Adrenal gland (tissue), 12 donors: ENCODE data around the gene LY86. TPM values are rescaled to one million over a fixed set of nuclear protein-coding genes. Genes with fewer than 3 reads are reported as not detected.

Experiments
- DNase-seq, 7 donors: peaks; one replicate each; pipeline ENCODE4 v3.0.0-alpha.2; 2019 to 2020
- H3K27ac ChIP-seq, 5 donors: fragments of 200-600 bp; sonication (generic) in 4 of 5; 1 replicate in 3 of 5; 2 replicates in 2 of 5; pipeline versions ENCODE4 v1.5.1 to v1.8.0; 2016 to 2020; ENCODE audit warnings: mild to moderate bottlenecking in 1 of 5
- H3K27me3 ChIP-seq: fragments of 200-600 bp; 2 replicates; pipeline ENCODE4 v1.8.0; 2021
- H3K36me3 ChIP-seq, 2 donors: fragments of 200-600 bp; replicated peaks in 1 of 2; 1 replicate in 1 of 2; 2 replicates in 1 of 2; pipeline versions ENCODE4 v1.5.1 to v1.8.0; 2018 to 2022
- H3K4me1 ChIP-seq, 2 donors: fragments of 200-600 bp; replicated peaks in 1 of 2; 1 replicate in 1 of 2; 2 replicates in 1 of 2; pipeline versions ENCODE4 v1.5.1 to v1.8.0; 2018 to 2021
- H3K4me3 ChIP-seq, 4 donors: fragments of 200-600 bp; sonication (generic) in 3 of 4; one replicate each; pipeline ENCODE4 v1.5.1; 2016 to 2018
- H3K9me3 ChIP-seq, 3 donors: fragments of 200-600 bp; sonication (generic) in 1 of 3; replicated peaks in 1 of 3; 1 replicate in 2 of 3; 2 replicates in 1 of 3; pipeline versions ENCODE4 v1.5.1 to v1.8.0; 2016 to 2021
- CTCF ChIP-seq, 6 experiments: fragments of 450-650 bp in 4 of 6; fragments of 200-600 bp in 2 of 6; sonication (generic) in 1 of 6; IDR thresholded peaks; 1 replicate in 5 of 6; 2 replicates in 1 of 6; pipeline versions ENCODE4 v1.5.1 to v1.8.0; 2016 to 2021; ENCODE audit warnings: antibody characterized with exemption in 6 of 6, mild to moderate bottlenecking in 2 of 6, moderate library complexity in 1 of 6
- POLR2A ChIP-seq, 2 donors: fragments of 450-650 bp; IDR thresholded peaks; one replicate each; pipeline ENCODE4 v1.6.1; 2017; ENCODE audit warnings: antibody characterized with exemption in 2 of 2, mild to moderate bottlenecking in 2 of 2, moderate library complexity in 1 of 2
- WGBS, 4 donors: extraction: QIAGEN DNeasy Blood & Tissue Kit in 2 of 4; methylation state at CpG; one replicate each; pipeline versions ENCODE4 v1.1.5 to v1.1.7; 2013 to 2017; 5-methylcytosine and 5-hydroxymethylcytosine counted together
- intact Hi-C, 2 donors: fragments of 100-400 bp; cut with DNase I; formaldehyde crosslinking; loops; one replicate each; pipeline versions ENCODE4 v1.14.1 to v1.15.0; 2022 to 2023
- polyA plus RNA-seq, 3 donors: library from polyadenylated mRNA; stranded (reverse); fragments of 200-250 nt in 2 of 3; fragments of 350-450 nt in 1 of 3; fragmentation: Illumina TruSeq in 1 of 3; extraction: RNeasy Lipid Tissue Mini Kit (QIAGEN cat#74804) in 1 of 3; gene quantifications; one replicate each; pipeline ENCODE4 v1.2.3, GENCODE V29; 2013 to 2014
- total RNA-seq, 9 donors: library from RNA; depleted of rRNA in 4 of 9; stranded (reverse); fragments of >200 nt in 4 of 9; fragments of 120-200 nt in 1 of 9; fragmentation: NEBNext Ultra II Directional in 1 of 9; extraction: Animal tissue kit (Norgen Biotek cat#: 25700) in 1 of 9; gene quantifications; one replicate each; pipeline versions ENCODE4 v1.1.0 to v1.2.4, GENCODE V29; 2013 to 2023
- donor health status: healthy with polysubstance abuse.
- donor health status: Bipolar disorder and iron deficiency.
- donor health status: DM: yes; HTN: yes; CAD: no.
- donor health status: DM: no; HTN: no; CAD: no.
- donor health status: DM: no; HTN: no; CAD: no.
- donor health status: DM: yes; HTN: yes; CAD: no.

The LY86 gene
- total and polyA plus RNA-seq, 12 donors: 0.60 to 25.7 (median 7.1) TPM

DNA sequence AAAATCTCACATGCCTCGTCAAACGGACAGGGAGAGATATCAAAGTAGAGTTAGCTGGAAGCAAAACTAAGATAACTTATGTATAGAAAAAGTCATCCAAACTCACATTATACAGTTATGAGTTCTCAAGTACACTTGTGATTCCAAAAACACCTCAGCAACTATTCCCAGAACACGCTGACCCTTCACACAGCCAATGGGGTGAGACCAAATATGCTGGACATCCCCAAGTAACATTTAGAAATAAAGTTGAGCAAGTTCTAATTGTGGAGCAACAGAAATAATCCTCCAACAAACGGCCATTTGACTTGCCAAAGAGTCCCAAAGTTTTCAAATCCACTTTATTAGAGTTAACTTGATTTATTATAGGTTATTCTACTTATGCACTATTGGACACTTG lies 52.4 kb downstream of the LY86 start:
- Histone ChIP-seq H3K4me3 (no peak overlapping the region), H3K4me1 (no peaks in the 10 kb centered on the region), H3K9me3 (no peaks in the 10 kb centered on the region), H3K36me3 (no peaks in the 10 kb centered on the region), H3K27ac (no peak overlapping the region), H3K27me3 (no peaks in the 10 kb centered on the region)
- WGBS, 4 donors: 78 to 82% (median 82%) methylated on average over 4 of the region's 4 CpGs
- no peak for TF ChIP-seq CTCF (IDR thresholded peaks at IDR 0.05)
- no peak for TF ChIP-seq POLR2A (IDR thresholded peaks at IDR 0.05)
- intact Hi-C loops: no loop called here
- DNase-seq: no peak

DNA sequence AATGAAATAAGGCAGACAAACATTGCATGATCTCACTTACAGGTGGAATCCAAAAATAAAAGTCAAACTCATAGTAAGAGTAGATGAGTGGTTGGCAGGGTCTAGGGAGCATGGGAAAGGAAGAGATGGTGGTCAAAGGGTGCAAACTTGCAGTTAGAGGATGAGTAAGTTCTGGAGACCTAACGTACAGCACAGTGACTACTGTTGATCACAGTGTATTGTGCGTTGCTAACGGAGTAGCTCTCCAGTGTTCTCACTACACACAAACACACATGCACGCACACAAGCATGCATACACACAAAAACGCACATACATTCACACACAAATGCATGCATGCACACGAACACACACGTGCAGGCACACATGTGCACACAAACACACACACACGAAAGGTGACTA lies 54.9 kb downstream of the LY86 start:
- H3K27me3 ChIP-seq: no peaks in the 10 kb centered on the region
- no peak overlapping the region for H3K4me3 ChIP-seq
- 89 to 94% (median 92%) methylated on average over 8 of the region's 8 CpGs for WGBS, 4 donors
- H3K4me1 ChIP-seq: no peaks in the 10 kb centered on the region
- TF ChIP-seq POLR2A (IDR thresholded peaks at IDR 0.05): no peak
- no peak for TF ChIP-seq CTCF (IDR thresholded peaks at IDR 0.05)
- intact Hi-C loops: no loop called here
- DNase-seq: no peak
- H3K9me3 ChIP-seq: no peaks in the 10 kb centered on the region
- H3K27ac ChIP-seq: no peak overlapping the region
- no peaks in the 10 kb centered on the region for H3K36me3 ChIP-seq

GRCh38 chr6:6645261-6645917 lies 56.9 kb downstream of the LY86 start:
- H3K27me3 ChIP-seq: no peaks in the 10 kb centered on the region
- TF ChIP-seq CTCF (IDR thresholded peaks at IDR 0.05) (no peak), POLR2A (IDR thresholded peaks at IDR 0.05) (no peak)
- H3K27ac ChIP-seq: no peak overlapping the region
- no peak for DNase-seq
- no peak overlapping the region for H3K4me3 ChIP-seq
- H3K36me3 ChIP-seq: no peaks in the 10 kb centered on the region
- intact Hi-C loops: no loop called here
- H3K4me1 ChIP-seq: no peaks in the 10 kb centered on the region
- H3K9me3 ChIP-seq: no peaks in the 10 kb centered on the region
- 71 to 90% (median 85%) methylated on average over 3 of the region's 3 CpGs for WGBS, 4 donors

- DNase-seq: no peak
- Histone ChIP-seq H3K36me3 (no peaks in the 10 kb centered on the region), H3K4me1 (no peaks in the 10 kb centered on the region), H3K27me3 (no peaks in the 10 kb centered on the region), H3K4me3 (no peak overlapping the region), H3K9me3 (no peaks in the 10 kb centered on the region), H3K27ac (no peak overlapping the region)
- intact Hi-C loops: no loop called here
- no peak for TF ChIP-seq CTCF (IDR thresholded peaks at IDR 0.05)
- TF ChIP-seq POLR2A (IDR thresholded peaks at IDR 0.05): no peak
- 67 to 93% (median 80%) methylated on average over 2 of the region's 2 CpGs for WGBS, 4 donors
Measured at GRCh38 chr6:6646384-6646783, 57.9 kb downstream of the LY86 start.
